Mucosa of stomach (tissue), 1 donor: ENCODE results near the gene PRSS38.

Experiments
- H3K27me3 ChIP-seq: one replicate; pipeline ENCODE4 v1.7.0; 2013; ENCODE audit warnings: mild to moderate bottlenecking, low read length; ENCODE audit not compliant: control insufficient read depth, insufficient read depth
- H3K36me3 ChIP-seq: one replicate; pipeline ENCODE4 v1.7.0; 2013; ENCODE audit warnings: low read length; ENCODE audit not compliant: control insufficient read depth, insufficient read depth
- H3K4me1 ChIP-seq: one replicate; pipeline ENCODE4 v1.7.0; 2013; ENCODE audit warnings: mild to moderate bottlenecking, low read length; ENCODE audit not compliant: control insufficient read depth, insufficient read depth
- H3K4me3 ChIP-seq: one replicate; pipeline ENCODE4 v1.7.0; 2013; ENCODE audit warnings: low read length
- H3K9ac ChIP-seq: one replicate; pipeline ENCODE4 v1.7.0; 2013; ENCODE audit warnings: mild to moderate bottlenecking, low read length, moderate library complexity
- H3K9me3 ChIP-seq: one replicate; pipeline ENCODE4 v1.7.0; 2013; ENCODE audit warnings: mild to moderate bottlenecking, low read length, moderate library complexity; ENCODE audit not compliant: control insufficient read depth
- donor health status: Pancreatic carcinoma.

PRSS38 gene

GRCh38 chr1:227886993-227887696 is 71.7 kb downstream of the PRSS38 start:
- H3K27me3 ChIP-seq: no peaks in the 10 kb centered on the region
- H3K4me3 ChIP-seq: no peak overlapping the region
- H3K4me1 ChIP-seq: peaks cover 15% of the 10 kb centered on the region
- H3K9me3 ChIP-seq: no peaks in the 10 kb centered on the region
- peak overlapping the region; percentile 57 for H3K9ac ChIP-seq
- no peaks in the 10 kb centered on the region for H3K36me3 ChIP-seq

- Histone ChIP-seq H3K9me3 (no peaks in the 10 kb centered on the region), H3K27me3 (no peaks in the 10 kb centered on the region), H3K4me1 (peaks cover 15% of the 10 kb centered on the region), H3K4me3 (no peak overlapping the region), H3K9ac (no peak overlapping the region), H3K36me3 (no peaks in the 10 kb centered on the region)
These were observed 72.4 kb downstream of the PRSS38 start for GRCh38 chr1:227887697-227888403.

- Histone ChIP-seq H3K9me3 (no peaks in the 10 kb centered on the region), H3K4me1 (peaks cover 15% of the 10 kb centered on the region), H3K36me3 (no peaks in the 10 kb centered on the region), H3K27me3 (no peaks in the 10 kb centered on the region), H3K9ac (no peak overlapping the region), H3K4me3 (no peak overlapping the region)
These were observed 73.0 kb downstream of the PRSS38 start for GRCh38 chr1:227888404-227889046.

GRCh38 chr1:227889047-227889862 is 73.8 kb downstream of the PRSS38 start:
- no peak overlapping the region for H3K4me3 ChIP-seq
- peaks cover 15% of the 10 kb centered on the region for H3K4me1 ChIP-seq
- H3K9me3 ChIP-seq: no peaks in the 10 kb centered on the region
- no peaks in the 10 kb centered on the region for H3K36me3 ChIP-seq
- no peak overlapping the region for H3K9ac ChIP-seq
- H3K27me3 ChIP-seq: no peaks in the 10 kb centered on the region

GRCh38 chr1:227889863-227890405 is 74.5 kb downstream of the PRSS38 start:
- H3K4me3 ChIP-seq: no peak overlapping the region
- H3K4me1 ChIP-seq: peaks cover 15% of the 10 kb centered on the region
- no peaks in the 10 kb centered on the region for H3K27me3 ChIP-seq
- H3K9ac ChIP-seq: no peak overlapping the region
- no peaks in the 10 kb centered on the region for H3K36me3 ChIP-seq
- no peaks in the 10 kb centered on the region for H3K9me3 ChIP-seq

- Histone ChIP-seq H3K9me3 (no peaks in the 10 kb centered on the region), H3K4me1 (peaks cover 10% of the 10 kb centered on the region), H3K27me3 (no peaks in the 10 kb centered on the region)
These were observed 75.2 kb downstream of the PRSS38 start for GRCh38 chr1:227890451-227891222.

GRCh38 chr1:227891223-227891954 is 75.9 kb downstream of the PRSS38 start:
- Histone ChIP-seq H3K9ac (no peak overlapping the region), H3K4me1 (peaks cover 3% of the 10 kb centered on the region), H3K9me3 (no peaks in the 10 kb centered on the region), H3K27me3 (no peaks in the 10 kb centered on the region), H3K4me3 (no peak overlapping the region), H3K36me3 (no peaks in the 10 kb centered on the region)

More at GRCh38 chr1:227890451-227891222, 75.2 kb downstream of the PRSS38 start:
- Histone ChIP-seq H3K4me3 (no peak overlapping the region), H3K36me3 (no peaks in the 10 kb centered on the region), H3K9ac (no peak overlapping the region)

GRCh38 chr1:227891955-227892488 is 76.5 kb downstream of the PRSS38 start:
- H3K27me3 ChIP-seq: no peaks in the 10 kb centered on the region
- H3K4me1 ChIP-seq: no peaks in the 10 kb centered on the region
- no peak overlapping the region for H3K9ac ChIP-seq

GRCh38 chr1:227892489-227893299 is 77.2 kb downstream of the PRSS38 start:
- no peak overlapping the region for H3K9ac ChIP-seq
- H3K27me3 ChIP-seq: no peaks in the 10 kb centered on the region
- H3K9me3 ChIP-seq: no peaks in the 10 kb centered on the region
- no peaks in the 10 kb centered on the region for H3K36me3 ChIP-seq
- H3K4me1 ChIP-seq: no peaks in the 10 kb centered on the region
- no peak overlapping the region for H3K4me3 ChIP-seq

More at GRCh38 chr1:227891955-227892488, 76.5 kb downstream of the PRSS38 start:
- Histone ChIP-seq H3K36me3 (no peaks in the 10 kb centered on the region), H3K9me3 (no peaks in the 10 kb centered on the region), H3K4me3 (no peak overlapping the region)
